HepG2 (cell line): ENCODE results near the gene MYO9A. TPM values are rescaled to one million over a fixed set of nuclear protein-coding genes. Genes with fewer than 3 reads are reported as not detected.

Source experiments
- ATAC-seq: fragments of 200-7000 bp; cut with Tn5 transposase; 3 replicates; pipeline ENCODE4 v1.9.1; 2020; ENCODE audit warnings: mild to moderate bottlenecking, moderate library complexity
- BruUV-seq: library from RNA; stranded (reverse); fragments of 400-500 nt; replicated peaks from 2 replicates; lab custom pipeline; 2021; lab: Mats Ljungman, UMichigan
- CTCF ChIA-PET: fragments of 300-600 bp; formaldehyde crosslinking; extraction: SDS; loops from one replicate; lab custom pipeline; 2021; ENCODE audit warnings: low total read pairs, inconsistent platforms, low intra/inter-chr PET ratio; lab: Yijun Ruan, JAX
- POLR2A ChIA-PET: fragments of 350-600 bp; sonication (Branson Sonifier 250); formaldehyde crosslinking; loops from one replicate; lab custom pipeline; 2020; ENCODE audit warnings: antibody characterized with exemption, inconsistent platforms; lab: Yijun Ruan, JAX
- DNase-seq: peaks from one replicate; pipeline ENCODE4 v3.0.0-alpha.2; 2015; ENCODE audit warnings: low spot score
- FAIRE-seq: peaks from 3 replicates; lab custom pipeline; 2011; peaks lifted over from hg19 to GRCh38; lab: Jason Lieb, UNC
- H2AFZ ChIP-seq: one replicate; pipeline ENCODE4 v1.6.1; 2011; ENCODE audit warnings: low read length, inconsistent platforms
- H3K27ac ChIP-seq: fragments of 300-600 bp; 3 replicates; pipeline ENCODE4 v1.8.0; 2011; ENCODE audit warnings: mixed run types, mild to moderate bottlenecking, mixed read lengths, low read length, inconsistent platforms; ENCODE audit not compliant: insufficient read depth; ENCODE audit errors: extremely low read length
- H3K27me3 ChIP-seq, 2 experiments: fragments of 200-600 bp in 1 of 2; 2 replicates in 1 of 2; 3 replicates in 1 of 2; pipeline versions ENCODE4 v1.6.0 to v1.8.0; 2011; ENCODE audit warnings: low read length in 2 of 2, mild to moderate bottlenecking in 2 of 2, moderate library complexity in 2 of 2, inconsistent platforms in 1 of 2; ENCODE audit not compliant: insufficient read depth in 2 of 2, control insufficient read depth in 1 of 2
- H3K36me3 ChIP-seq, 2 experiments: fragments of 200-600 bp in 1 of 2; replicated peaks in 1 of 2; 2 replicates in 1 of 2; 3 replicates in 1 of 2; pipeline versions ENCODE4 v1.5.1 to v1.8.0; 2011; ENCODE audit warnings: low read length in 2 of 2, inconsistent platforms in 1 of 2; ENCODE audit not compliant: insufficient read depth in 2 of 2, control insufficient read depth in 1 of 2
- H3K4me1 ChIP-seq: 2 replicates; pipeline ENCODE4 v1.5.1; 2012; ENCODE audit warnings: low read length, inconsistent platforms; ENCODE audit not compliant: insufficient read depth
- H3K4me2 ChIP-seq: 2 replicates; pipeline ENCODE4 v1.6.0; 2011; ENCODE audit warnings: low read depth, low read length, inconsistent platforms
- H3K4me3 ChIP-seq, 3 experiments: fragments of 200-600 bp in 1 of 3; sonication (generic), shearing (Covaris generic) in 1 of 3; replicated peaks in 1 of 3; 2 replicates each; pipeline ENCODE4 v1.5.1; 2011 to 2016; ENCODE audit warnings: low read length in 3 of 3, inconsistent platforms in 2 of 3, low read depth in 2 of 3, mild to moderate bottlenecking in 2 of 3, control low read depth in 1 of 3, mixed read lengths in 1 of 3; ENCODE audit not compliant: insufficient read depth in 1 of 3
- H3K79me2 ChIP-seq: one replicate; pipeline ENCODE4 v1.6.1; 2011; ENCODE audit warnings: low read length, inconsistent platforms; ENCODE audit not compliant: insufficient read depth
- H3K9ac ChIP-seq: 2 replicates; pipeline ENCODE4 v1.6.0; 2011; ENCODE audit warnings: mild to moderate bottlenecking, low read depth, low read length, inconsistent platforms; ENCODE audit not compliant: insufficient read depth
- H3K9me3 ChIP-seq: 2 replicates; pipeline ENCODE4 v1.5.1; 2012; ENCODE audit warnings: mild to moderate bottlenecking, low read length
- H4K20me1 ChIP-seq: 2 replicates; pipeline ENCODE4 v1.6.0; 2011; ENCODE audit warnings: inconsistent platforms, mild to moderate bottlenecking, low read length, moderate library complexity; ENCODE audit not compliant: insufficient read depth
- AHR ChIP-seq: IDR thresholded peaks from 2 replicates; pipeline ENCODE4 v1.6.1; 2018; ENCODE audit warnings: missing genetic modification reagents, missing compliant biosample characterization
- EEA1 ChIP-seq: sonication (generic); formaldehyde crosslinking; IDR thresholded peaks from 2 replicates; pipeline ENCODE4 v1.5.1; 2020; ENCODE audit warnings: mild to moderate bottlenecking, missing genetic modification reagents, borderline replicate concordance
- ETV6 ChIP-seq: sonication (generic); formaldehyde crosslinking; conservative IDR thresholded peaks from 2 replicates; pipeline ENCODE4 v1.4.0; 2020; ENCODE audit warnings: missing genetic modification reagents
- TARDBP ChIP-seq: sonication (generic); formaldehyde crosslinking; IDR thresholded peaks from 2 replicates; pipeline ENCODE4 v1.8.0; 2022; ENCODE audit warnings: mild to moderate bottlenecking, missing genetic modification reagents
- ZNF160 ChIP-seq: sonication (generic); formaldehyde crosslinking; IDR thresholded peaks from 2 replicates; pipeline ENCODE4 v1.8.0; 2022; ENCODE audit warnings: mild to moderate bottlenecking, inconsistent platforms, missing genetic modification reagents
- ZNF747 ChIP-seq: sonication (generic); formaldehyde crosslinking; IDR thresholded peaks from 2 replicates; pipeline ENCODE4 v1.8.1; 2023; ENCODE audit warnings: missing genetic modification reagents, mild to moderate bottlenecking, borderline replicate concordance
- ZNF773 ChIP-seq: sonication (generic); formaldehyde crosslinking; IDR thresholded peaks from 2 replicates; pipeline ENCODE4 v1.4.0; 2020; ENCODE audit warnings: missing genetic modification reagents, borderline replicate concordance
- WGBS: methylation state at CpG from one replicate; pipeline ENCODE4 v1.1.6; 2017; ENCODE audit warnings: low lambda C conversion rate; 5-methylcytosine and 5-hydroxymethylcytosine counted together
- in situ Hi-C: cut with HindIII; loops from 2 replicates; pipeline ENCODE4 v1.10.0; 2017; ENCODE audit warnings: low pct_unique_long_range_greater_than_20kb; ENCODE audit not compliant: extremely low pct_ligation_motif_present
- intact Hi-C: fragments of 100-400 bp; cut with micrococcal nuclease; formaldehyde crosslinking; loops from one replicate; pipeline ENCODE4 v1.10.0; 2022; ENCODE audit not compliant: unreplicated experiment
- polyA plus RNA-seq, 8 experiments: library from polyadenylated mRNA; depleted of rRNA in 3 of 8; stranded (reverse) in 7 of 8; unstranded in 1 of 8; fragments of >200 nt; fragmentation: Illumina TruSeq in 4 of 8; extraction: Trizol in 4 of 8; gene quantifications; 2 replicates each; pipeline versions ENCODE4 v1.2.1 to v1.2.3, GENCODE V29; 2011 to 2016; ENCODE audit warnings: low read depth in 4 of 8, missing spikeins in 1 of 8, mixed read lengths in 1 of 8; ENCODE audit not compliant: insufficient read depth in 1 of 8
- total RNA-seq, 5 experiments: library from RNA; depleted of rRNA; stranded (reverse); fragments of >200 nt; fragmentation: Illumina TruSeq; extraction: Trizol; gene quantifications; 2 replicates each; pipeline ENCODE4 v1.2.3, GENCODE V29; 2016; ENCODE audit warnings: low read depth in 1 of 5

Gene MYO9A
- total and polyA plus RNA-seq, 2 of the 13 experiments (the other 11 are each of a cell fraction or from before 2014, with no cell fraction given), result 4.8 to 15.3 TPM

- FAIRE-seq (no peak), DNase-seq (no peak), ATAC-seq (no peak)
- ChIA-PET CTCF (no interaction called here), POLR2A (no interaction called here)
- H3K9ac ChIP-seq, result no peak overlapping the region
- intact Hi-C loops, result no loop called here
- no peak overlapping the region for H3K27ac ChIP-seq
- H3K9me3 ChIP-seq, result no peaks in the 10 kb centered on the region
- H3K79me2 ChIP-seq, result no peaks in the 10 kb centered on the region
- no peaks in the 10 kb centered on the region for H3K36me3 ChIP-seq
- H3K27me3 ChIP-seq, result peaks cover 5 to 23% of the 10 kb centered on the region in 2 experiments; a peak in 3 of 5 replicates
- BruUV-seq, result no TSS peak
- H3K4me3 ChIP-seq, result no peak overlapping the region
- H2AFZ ChIP-seq, result no peak overlapping the region
- TF ChIP-seq TARDBP, result no peak
- TF ChIP-seq ZNF747 (CRISPR knock-in tag), result no peak
- TF ChIP-seq ZNF160 (CRISPR knock-in tag), result no peak
- TF ChIP-seq EEA1 (CRISPR knock-in tag), result no peak
- in situ Hi-C loops, result no loop called here
- H3K4me1 ChIP-seq, result no peaks in the 10 kb centered on the region
- 30% methylated on average over 2 of the region's 8 CpGs for WGBS
- H3K4me2 ChIP-seq, result no peak overlapping the region
- no peaks in the 10 kb centered on the region for H4K20me1 ChIP-seq
Observed at GRCh38 chr15:71781965-71782265, 336.0 kb downstream of the MYO9A start.

- H3K79me2 ChIP-seq, result no peaks in the 10 kb centered on the region
- in situ Hi-C loops (no loop called here), intact Hi-C loops (no loop called here)
- CTCF ChIA-PET, result interaction anchor here (2.0 kb wide), 1 partner anchor 37 kb away, joined by 7 read pairs; no protein-coding TSS in a partner anchor
- TF ChIP-seq ZNF773, result no peak
- no peak for TF ChIP-seq ETV6 (CRISPR knock-in tag)
- TF ChIP-seq AHR (CRISPR knock-in tag), result no peak
- ATAC-seq (no peak), FAIRE-seq (no peak), DNase-seq (no peak)
- POLR2A ChIA-PET, result no interaction called here
- H3K4me1 ChIP-seq, result no peaks in the 10 kb centered on the region
- H3K4me3 ChIP-seq, result no peak overlapping the region
- H3K9ac ChIP-seq, result no peak overlapping the region
- H3K9me3 ChIP-seq, result no peaks in the 10 kb centered on the region
- BruUV-seq, result no TSS peak
- H3K27ac ChIP-seq, result no peak overlapping the region
- WGBS, result 9% methylated on average over 8 of the region's 9 CpGs
- H4K20me1 ChIP-seq, result no peaks in the 10 kb centered on the region
- no peak overlapping the region for H2AFZ ChIP-seq
- H3K4me2 ChIP-seq, result no peak overlapping the region
- no peaks in the 10 kb centered on the region for H3K36me3 ChIP-seq
- H3K27me3 ChIP-seq, result peaks cover 5 to 23% of the 10 kb centered on the region in 2 experiments; a peak in 3 of 5 replicates
Observed at GRCh38 chr15:71781179-71781964, 336.6 kb downstream of the MYO9A start.
